ENCODE results near the gene ARHGAP28.

GRCh38 chr18:6947338-6948030, 218.0 kb downstream of the ARHGAP28 start:
- TF ChIP-seq CTCF (IDR thresholded peaks at IDR 0.05; ENCODE audit: poor library complexity, severe bottlenecking) (no peak), EZH2 (IDR thresholded peaks at IDR 0.05; ENCODE audit: borderline replicate concordance, insufficient read depth, low read length, poor library complexity, severe bottlenecking) (no peak), POLR2AphosphoS5 (IDR thresholded peaks at IDR 0.05) (no peak), TAF1 (IDR thresholded peaks at IDR 0.05; ENCODE audit: low read depth) (no peak), REST (IDR thresholded peaks at IDR 0.05; ENCODE audit: borderline replicate concordance) (no peak), RAD21 (conservative IDR thresholded peaks at IDR 0.05) (no peak), EP300 (conservative IDR thresholded peaks at IDR 0.05; ENCODE audit: poor library complexity, severe bottlenecking) (no peak), MXI1 (conservative IDR thresholded peaks at IDR 0.05; ENCODE audit: poor library complexity, severe bottlenecking) (no peak)

All from neural cell (in vitro differentiated cells).